ENCODE data around the gene PADI4. TPM values are rescaled to one million over a fixed set of nuclear protein-coding genes. Genes with fewer than 3 reads are reported as not detected.

The PADI4 gene
- total and polyA plus RNA-seq, 2 of the 8 experiments (the other 6 are each of a cell fraction or from before 2014, with no cell fraction given), result 0.29 TPM; not detected in 1

GRCh38 chr1:17259233-17259873 is 48.6 kb upstream of the PADI4 start:
- Histone ChIP-seq H3K23me2 (ENCODE audit: low read depth, low read length) (no peaks in the 10 kb centered on the region; the same call in 1 of the 2 replicates), H2AFZ (ENCODE audit: low read length) (no peak overlapping the region), H3K27me3 (replicated peaks in 1 of 4; ENCODE audit: control insufficient read depth in 3 of 4, extremely low read depth in 1 of 4, insufficient read depth in 3 of 4, low read length in 3 of 4) (peaks cover 0 to 2% (median 0%) of the 10 kb centered on the region in 4 experiments; a peak in 1 of 7 replicates), H3K79me2 (ENCODE audit: control insufficient read depth in 1 of 2, insufficient read depth in 2 of 2, low read length in 2 of 2) (no peaks in the 10 kb centered on the region), H2BK120ac (replicated peaks; ENCODE audit: low read depth, low read length) (no peak overlapping the region), H3K79me1 (ENCODE audit: low read depth, low read length) (no peaks in the 10 kb centered on the region), H4K8ac (ENCODE audit: extremely low read depth, insufficient read depth, low read length) (no peak overlapping the region), H3K23ac (ENCODE audit: insufficient read length) (no peak overlapping the region), H3K14ac (ENCODE audit: insufficient read length) (no peak overlapping the region), H2BK15ac (ENCODE audit: low read length) (no peak overlapping the region), H3K4me1 (replicated peaks in 1 of 4; ENCODE audit: control insufficient read depth in 3 of 4, insufficient read depth in 4 of 4, low read length in 3 of 4) (no peaks in the 10 kb centered on the region), H3K27ac (ENCODE audit: low read depth, low read length) (no peak overlapping the region), H3K4ac (replicated peaks; ENCODE audit: insufficient read length, low read depth, low read length) (no peak overlapping the region), H3K18ac (ENCODE audit: extremely low read depth, low read length) (no peak overlapping the region), H4K20me1 (replicated peaks in 1 of 2; ENCODE audit: control insufficient read depth in 1 of 2, insufficient read depth in 2 of 2, low read length in 2 of 2) (no peaks in the 10 kb centered on the region), H3K4me3 (ENCODE audit: extremely low read depth in 1 of 4, insufficient read depth in 2 of 4, low read depth in 3 of 4, low read length in 4 of 4) (no peak overlapping the region), H3K9me3 (ENCODE audit: insufficient read depth in 2 of 2, low read depth in 1 of 2, low read length in 1 of 2) (no peaks in the 10 kb centered on the region), H3K56ac (replicated peaks; ENCODE audit: insufficient read length, low read depth, low read length) (no peak overlapping the region), H3K9ac (replicated peaks in 1 of 4; ENCODE audit: extremely low read depth in 1 of 4, low read depth in 3 of 4, low read length in 3 of 4) (no peak overlapping the region), H2BK12ac (ENCODE audit: low read depth, low read length) (no peak overlapping the region), H4K5ac (ENCODE audit: insufficient read length, low read depth, low read length) (no peak overlapping the region), H2BK5ac (ENCODE audit: low read depth, low read length) (no peak overlapping the region), H2BK20ac (ENCODE audit: low read length) (no peak overlapping the region), H4K91ac (replicated peaks; ENCODE audit: insufficient read length, low read length) (no peak overlapping the region), H2AK5ac (ENCODE audit: low read depth, low read length) (no peak overlapping the region), H3K36me3 (ENCODE audit: control insufficient read depth in 2 of 4, insufficient read depth in 4 of 4, low read length in 3 of 4) (no peaks in the 10 kb centered on the region), H3K4me2 (ENCODE audit: insufficient read depth in 1 of 2, low read depth in 2 of 2, low read length in 2 of 2) (no peak overlapping the region)
- WGBS, 2 experiments (ENCODE audit: extremely low coverage in 1 of 2, insufficient coverage in 1 of 2, insufficient read length in 1 of 2, insufficient replicate concordance in 2 of 2, low coverage in 1 of 2, low lambda C conversion rate in 2 of 2, missing lambda C conversion rate in 1 of 2), result 87% methylated on average over 24 of the region's 24 CpGs; no CpG with 5 or more reads in 1 of the 2 experiments
- ChIA-PET POLR2A (ENCODE audit: partially characterized antibody) (interaction anchor here (0.6 to 1.5 kb wide), 2 partner anchors 9 to 43 kb away, joined by 3 read pairs; no protein-coding TSS in a partner anchor), CTCF (ENCODE audit: partially characterized antibody) (interaction anchor here (0.6 to 3.7 kb wide), 11 partner anchors 9 to 1921 kb away, joined by 3 to 19 read pairs (median 3); partner anchors contain the start of gene PADI3)
- no peak for DNase-seq (ENCODE audit: low read depth in 1 of 2, low spot score in 2 of 2)
- no peak for FAIRE-seq
- TF ChIP-seq JUN (IDR thresholded peaks at IDR 0.05; ENCODE audit: low read depth, low read length) (no peak), BCL11A (IDR thresholded peaks at IDR 0.05; ENCODE audit: low read depth in 2 of 2, low read length in 2 of 2) (no peak), SAP30 (IDR thresholded peaks at IDR 0.05; ENCODE audit: insufficient read depth, insufficient replicate concordance, low read length) (no peak), CBX8 (IDR thresholded peaks at IDR 0.05; ENCODE audit: borderline replicate concordance, low read depth, low read length) (no peak), KDM4A (IDR thresholded peaks at IDR 0.05; ENCODE audit: low read depth, low read length, severe bottlenecking) (no peak), KDM1A (IDR thresholded peaks at IDR 0.05; ENCODE audit: borderline replicate concordance, low read length) (no peak), BRCA1 (IDR thresholded peaks at IDR 0.05; ENCODE audit: low read depth, low read length) (no peak), SIX5 (IDR thresholded peaks at IDR 0.05; ENCODE audit: low read depth, low read length) (no peak), CHD2 (IDR thresholded peaks at IDR 0.05; ENCODE audit: low read length) (no peak), SP4 (IDR thresholded peaks at IDR 0.05; ENCODE audit: low read length) (no peak), YY1 (IDR thresholded peaks at IDR 0.05; ENCODE audit: low read depth, low read length) (no peak), CTBP2 (IDR thresholded peaks at IDR 0.05; ENCODE audit: borderline replicate concordance, insufficient read depth, insufficient read length, low read length) (no peak), FOSL1 (IDR thresholded peaks at IDR 0.05; ENCODE audit: insufficient read depth, low read depth, low read length) (no peak), GTF2F1 (IDR thresholded peaks at IDR 0.05; ENCODE audit: borderline replicate concordance, low read depth, low read length) (no peak)

Measured in H1 (cell line).